AG10803 (cell line): ENCODE measurements around the gene KCNE4.

Source experiments
- DNase-seq: peaks from one replicate; pipeline ENCODE4 v3.0.0; 2010; ENCODE audit warnings: low read depth
- H3K4me3 ChIP-seq: 2 replicates; pipeline ENCODE4 v1.5.1; 2011; ENCODE audit warnings: mild to moderate bottlenecking, low read length, control low read depth
- TF ChIP-seq, protein P1 (sequence below): conservative IDR thresholded peaks from 2 replicates; pipeline ENCODE4 v1.5.1; 2011; ENCODE audit warnings: mild to moderate bottlenecking, low read length, control low read depth, inconsistent platforms

Gene KCNE4

GRCh38 chr2:223029287-223029686 is 22.7 kb upstream of the KCNE4 start:
- TF ChIP-seq, protein P1, sequence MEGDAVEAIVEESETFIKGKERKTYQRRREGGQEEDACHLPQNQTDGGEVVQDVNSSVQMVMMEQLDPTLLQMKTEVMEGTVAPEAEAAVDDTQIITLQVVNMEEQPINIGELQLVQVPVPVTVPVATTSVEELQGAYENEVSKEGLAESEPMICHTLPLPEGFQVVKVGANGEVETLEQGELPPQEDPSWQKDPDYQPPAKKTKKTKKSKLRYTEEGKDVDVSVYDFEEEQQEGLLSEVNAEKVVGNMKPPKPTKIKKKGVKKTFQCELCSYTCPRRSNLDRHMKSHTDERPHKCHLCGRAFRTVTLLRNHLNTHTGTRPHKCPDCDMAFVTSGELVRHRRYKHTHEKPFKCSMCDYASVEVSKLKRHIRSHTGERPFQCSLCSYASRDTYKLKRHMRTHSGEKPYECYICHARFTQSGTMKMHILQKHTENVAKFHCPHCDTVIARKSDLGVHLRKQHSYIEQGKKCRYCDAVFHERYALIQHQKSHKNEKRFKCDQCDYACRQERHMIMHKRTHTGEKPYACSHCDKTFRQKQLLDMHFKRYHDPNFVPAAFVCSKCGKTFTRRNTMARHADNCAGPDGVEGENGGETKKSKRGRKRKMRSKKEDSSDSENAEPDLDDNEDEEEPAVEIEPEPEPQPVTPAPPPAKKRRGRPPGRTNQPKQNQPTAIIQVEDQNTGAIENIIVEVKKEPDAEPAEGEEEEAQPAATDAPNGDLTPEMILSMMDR: no peak
- H3K4me3 ChIP-seq: no peak overlapping the region
- no peak for DNase-seq

- H3K4me3 ChIP-seq: no peak overlapping the region
- DNase-seq: no peak
- TF ChIP-seq, protein P1: no peak
These were observed 19.5 kb upstream of the KCNE4 start for GRCh38 chr2:223032187-223033142.

- TF ChIP-seq, protein P1: no peak
- H3K4me3 ChIP-seq: no peak overlapping the region
- peak; percentile 66 for DNase-seq
These were observed 17.6 kb upstream of the KCNE4 start for GRCh38 chr2:223034221-223034975.

DNA sequence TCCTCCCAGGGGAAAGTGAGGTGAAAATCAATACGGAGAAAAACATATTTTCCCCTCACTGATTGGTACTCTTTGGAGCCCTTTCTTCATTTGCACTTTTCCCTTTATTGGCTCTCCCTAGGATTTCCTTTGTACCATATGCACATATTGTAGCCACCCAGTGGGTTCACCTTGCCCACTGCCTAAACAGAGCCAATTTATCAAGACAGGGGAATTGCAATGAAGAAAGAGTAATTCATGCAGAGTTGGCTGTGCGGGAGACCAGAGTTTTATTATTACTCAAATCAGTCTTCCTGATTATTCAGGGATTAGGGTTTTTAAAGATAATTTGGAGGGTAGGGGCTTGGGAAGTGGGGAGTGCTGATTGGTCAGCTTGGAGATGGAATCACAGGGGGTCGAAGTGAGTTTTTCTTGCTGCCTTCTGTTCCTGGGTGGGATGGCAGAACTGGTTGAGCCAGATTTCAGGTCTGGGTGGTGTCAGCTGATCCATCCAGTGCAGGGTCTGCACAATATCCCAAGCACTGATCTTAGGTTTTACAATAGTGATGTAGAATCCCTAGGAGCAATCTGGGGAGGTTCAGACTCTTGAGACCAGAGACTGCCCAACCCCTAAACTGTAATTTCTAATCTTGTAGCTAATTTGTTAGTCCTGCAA is 15.1 kb upstream of the KCNE4 start:
- TF ChIP-seq, protein P1: no peak
- H3K4me3 ChIP-seq: no peak overlapping the region
- DNase-seq: no peak

GRCh38 chr2:223037445-223037800 is 14.6 kb upstream of the KCNE4 start:
- TF ChIP-seq, protein P1: no peak
- H3K4me3 ChIP-seq: no peak overlapping the region
- no peak for DNase-seq

DNA sequence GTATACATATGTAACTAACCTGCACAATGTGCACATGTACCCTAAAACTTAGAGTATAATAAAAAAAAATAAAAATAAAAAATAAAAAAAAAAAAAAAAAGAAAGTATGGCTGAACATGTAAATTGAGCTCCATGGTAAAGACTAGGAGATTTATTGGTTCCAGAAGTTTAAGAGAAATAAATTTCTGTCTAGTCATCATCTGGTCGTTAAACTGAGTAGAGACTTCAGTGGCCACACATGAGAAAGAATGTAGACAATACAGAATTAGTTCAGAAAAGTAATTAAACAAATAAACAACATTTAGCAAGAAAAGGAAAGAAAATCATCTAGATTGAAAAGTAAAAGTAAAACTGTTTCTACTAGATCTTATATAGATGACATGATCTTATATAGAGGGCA is 12.4 kb upstream of the KCNE4 start:
- TF ChIP-seq, protein P1: no peak
- DNase-seq: no peak
- H3K4me3 ChIP-seq: no peak overlapping the region
